GM13976 (cell line): ENCODE data around the gene SDHAF4.
"Not testable (repeated sequence)": the region's sequence is repeated elsewhere in the genome, so short reads cannot be mapped to it uniquely, and the experiment has no call there.

Source experiments
- DNase-seq: peaks from one replicate; pipeline ENCODE4 v3.0.0; 2012; ENCODE audit warnings: low spot score
- CTCF ChIP-seq: IDR thresholded peaks from 2 replicates; pipeline ENCODE4 v1.5.1; 2012; ENCODE audit warnings: borderline replicate concordance, mild to moderate bottlenecking; ENCODE audit not compliant: insufficient read depth; ENCODE audit errors: extremely low read depth, missing control alignments, control extremely low read depth
- in situ Hi-C: fragments of 300-500 bp; cut with MboI; formaldehyde crosslinking; loops from one replicate; pipeline ENCODE4 v1.12.0; 2022; ENCODE audit warnings: low sequenced_read_pairs, mixed read lengths, inconsistent platforms; ENCODE audit not compliant: unreplicated experiment

SDHAF4 gene

GRCh38 chr6:70551566-70551965 lies 15.2 kb upstream of the SDHAF4 start:
- no peak for TF ChIP-seq CTCF
- in situ Hi-C loops, result no loop called here
- DNase-seq, result no peak

GRCh38 chr6:70552286-70552940 lies 14.3 kb upstream of the SDHAF4 start:
- in situ Hi-C loops, DNase-seq: not testable (repeated sequence)

GRCh38 chr6:70552974-70553373 lies 13.8 kb upstream of the SDHAF4 start:
- no peak for TF ChIP-seq CTCF
- DNase-seq, result no peak
- in situ Hi-C loops, result no loop called here

GRCh38 chr6:70557998-70558397 lies 8.7 kb upstream of the SDHAF4 start:
- no peak for TF ChIP-seq CTCF
- no peak for DNase-seq
- in situ Hi-C loops, result no loop called here

- DNase-seq, in situ Hi-C loops: not testable (repeated sequence)
These were observed 4.3 kb upstream of the SDHAF4 start for GRCh38 chr6:70562401-70562800.

GRCh38 chr6:70563530-70563929 lies 3.2 kb upstream of the SDHAF4 start:
- no peak for TF ChIP-seq CTCF
- in situ Hi-C loops, result no loop called here
- no peak for DNase-seq

- no peak for DNase-seq
- in situ Hi-C loops, result no loop called here
- no peak for TF ChIP-seq CTCF
These were observed 7.9 kb downstream of the SDHAF4 start for GRCh38 chr6:70574643-70575042.

GRCh38 chr6:70575899-70576495 lies 9.3 kb downstream of the SDHAF4 start:
- DNase-seq, result no peak
- no peak for TF ChIP-seq CTCF
- in situ Hi-C loops, result no loop called here
